CD4-positive, alpha-beta T cell treated with Interleukin-10 for 1 hour (primary cell): ENCODE measurements around the gene KRT73.

ENCODE experiments used
- DNase-seq: peaks from one replicate; pipeline ENCODE4 v3.0.0-alpha.2; 2020

The KRT73 gene

DNA sequence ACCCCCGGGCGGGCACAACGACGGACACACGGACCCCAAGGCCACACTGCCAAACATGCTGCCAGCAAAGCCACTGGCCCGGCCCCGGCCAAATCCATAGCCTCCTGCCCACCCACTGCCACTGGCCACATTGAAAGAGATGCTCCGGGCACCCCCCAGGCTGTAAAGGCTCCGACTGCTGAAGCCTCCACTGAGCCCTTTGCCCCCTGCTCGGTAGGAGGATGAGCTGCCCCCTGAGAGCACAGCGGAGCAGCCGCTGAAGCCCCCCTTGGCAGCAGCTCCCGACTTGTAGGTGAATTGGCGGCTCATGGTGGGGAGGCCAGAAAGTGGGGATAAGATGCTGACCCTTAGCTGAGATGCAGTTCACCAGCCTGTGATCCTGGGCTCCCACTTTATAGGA lies at the start of gene KRT73:
Gene KRT73, minus strand, starts transcription at position 344 of the 400 bp plus-strand sequence. Its CDS starts 35 bp downstream, at position 309.
- no peak for DNase-seq

DNA sequence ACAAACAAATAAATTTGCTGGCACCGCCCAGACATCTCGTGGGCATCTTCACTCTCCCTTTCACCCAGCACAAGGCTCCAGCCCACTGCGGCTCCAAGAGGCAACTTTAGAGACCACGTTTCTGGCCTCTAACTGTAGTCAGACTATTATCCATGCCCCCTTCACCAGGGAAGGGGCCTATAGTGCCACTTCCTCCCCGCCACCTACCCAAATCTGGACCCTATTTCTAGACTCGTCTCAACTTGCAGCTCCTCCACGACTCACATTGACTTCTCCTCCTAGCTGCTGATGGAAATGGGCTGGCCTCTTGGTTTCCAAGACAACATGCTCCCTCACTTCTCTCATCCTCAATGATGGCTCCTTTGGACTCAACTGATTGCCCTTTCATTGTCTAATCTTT lies 49.6 kb upstream of the KRT73 start:
- no peak for DNase-seq

DNA sequence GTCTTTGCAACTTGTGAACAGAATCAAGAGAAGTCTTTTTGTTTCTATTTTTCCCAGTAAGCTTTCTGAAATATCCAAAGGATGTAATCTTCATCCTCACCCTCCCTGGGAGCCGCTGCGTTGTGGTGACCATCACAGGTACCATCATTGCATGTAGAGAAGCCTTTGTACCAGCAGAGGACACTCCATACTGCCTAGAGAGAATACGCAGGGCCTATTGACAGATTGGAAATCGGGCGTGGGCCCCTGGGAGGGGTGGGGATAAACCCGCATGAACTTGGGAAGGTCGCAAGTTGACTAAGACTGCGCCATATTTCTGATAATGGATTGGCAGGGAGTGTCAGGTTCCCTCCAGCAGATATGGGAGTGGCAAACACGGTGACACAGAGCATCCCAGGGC lies 49.1 kb upstream of the KRT73 start:
- DNase-seq = no peak

DNA sequence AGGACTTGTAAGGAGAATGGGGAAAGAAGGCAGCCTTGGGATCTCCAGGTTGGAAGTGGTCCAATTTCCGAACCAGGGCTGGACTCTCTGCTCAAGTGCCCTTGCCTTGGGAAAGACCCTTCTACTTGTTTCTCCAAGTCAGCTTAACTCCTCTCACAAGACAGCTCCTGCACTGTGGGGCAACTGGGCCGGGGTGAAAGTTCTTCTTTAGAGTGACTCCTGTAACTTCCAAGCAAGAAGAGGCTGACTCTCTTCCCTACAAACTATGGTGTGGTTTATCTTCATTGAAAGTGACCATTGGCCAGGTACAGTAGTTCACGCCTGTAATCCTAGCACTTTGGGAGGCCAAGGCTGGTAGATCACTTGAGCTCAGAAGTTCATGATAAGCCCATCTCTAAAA lies 48.1 kb upstream of the KRT73 start:
- no peak for DNase-seq

DNA sequence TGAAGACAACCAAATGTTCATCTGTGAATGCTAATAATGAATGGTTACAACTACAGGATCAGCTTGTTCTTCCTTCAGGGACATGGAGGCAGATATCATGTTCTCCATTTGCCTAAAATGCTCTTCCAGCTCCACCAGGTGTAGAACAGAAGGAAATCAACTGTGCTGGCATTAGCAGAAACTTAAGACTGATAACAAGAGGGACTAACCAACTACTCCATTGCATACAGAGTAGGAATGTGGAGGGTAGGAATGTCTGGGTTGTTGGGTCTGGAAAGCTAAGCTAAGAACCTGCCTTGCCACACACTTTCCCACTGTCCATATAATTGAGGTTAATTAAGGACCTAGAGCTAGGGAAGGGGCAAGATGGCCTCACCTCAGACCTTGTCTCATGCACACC lies 45.1 kb upstream of the KRT73 start:
- DNase-seq = no peak

DNA sequence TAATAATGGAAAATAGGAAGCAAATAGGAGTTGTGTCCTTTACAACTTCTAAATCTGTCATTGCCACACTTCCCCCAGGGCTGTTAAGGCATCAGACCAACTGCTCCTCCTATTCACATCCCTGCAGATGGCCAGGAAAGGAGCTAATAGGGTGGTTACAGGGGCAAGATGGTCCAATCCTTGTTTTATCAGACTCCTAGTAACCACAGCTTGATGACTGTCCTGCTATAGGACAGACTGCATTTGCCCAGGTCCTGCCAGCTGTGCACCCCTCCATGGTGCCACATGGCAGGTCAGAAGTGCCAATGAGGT lies 44.5 kb upstream of the KRT73 start:
- DNase-seq = no peak

DNA sequence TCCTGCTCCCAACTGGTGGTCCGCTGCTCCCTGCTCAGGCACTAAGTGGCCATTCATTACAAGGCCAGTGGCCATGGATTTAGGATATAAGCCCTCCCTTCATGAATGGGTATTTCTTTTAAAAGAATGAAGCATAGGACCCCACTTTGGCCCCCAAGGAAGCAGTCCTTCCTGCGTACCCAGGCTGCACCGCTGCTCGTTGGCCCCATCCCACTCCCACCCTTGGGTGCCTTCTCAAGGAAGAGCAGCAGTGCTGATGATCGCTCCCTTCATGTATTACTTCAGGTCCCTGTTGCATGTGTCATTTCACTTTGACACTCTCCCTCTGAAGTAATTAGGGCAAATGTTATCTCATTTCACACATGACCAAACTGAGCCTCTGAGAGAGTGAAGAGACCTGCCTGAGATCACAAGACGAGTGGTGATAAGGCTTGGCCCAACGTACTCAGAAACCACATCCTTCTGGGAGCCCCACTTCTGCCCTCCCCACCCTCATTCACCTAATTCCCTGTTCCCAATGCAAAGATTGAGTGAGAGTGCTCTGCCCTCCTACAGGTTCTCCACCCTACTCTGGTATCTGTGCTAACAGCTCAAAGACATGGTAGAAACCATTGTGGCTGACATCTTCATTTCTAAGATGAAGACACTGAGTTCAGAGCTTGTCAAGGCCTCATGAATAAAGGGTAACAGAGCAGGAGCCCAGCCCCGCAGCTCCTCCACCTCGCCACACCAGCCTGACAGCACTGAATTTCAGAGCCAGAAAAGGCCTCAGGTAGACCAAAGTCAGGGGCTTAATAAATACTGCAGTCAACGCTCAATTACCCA lies 43.9 kb upstream of the KRT73 start:
- no peak for DNase-seq

DNA sequence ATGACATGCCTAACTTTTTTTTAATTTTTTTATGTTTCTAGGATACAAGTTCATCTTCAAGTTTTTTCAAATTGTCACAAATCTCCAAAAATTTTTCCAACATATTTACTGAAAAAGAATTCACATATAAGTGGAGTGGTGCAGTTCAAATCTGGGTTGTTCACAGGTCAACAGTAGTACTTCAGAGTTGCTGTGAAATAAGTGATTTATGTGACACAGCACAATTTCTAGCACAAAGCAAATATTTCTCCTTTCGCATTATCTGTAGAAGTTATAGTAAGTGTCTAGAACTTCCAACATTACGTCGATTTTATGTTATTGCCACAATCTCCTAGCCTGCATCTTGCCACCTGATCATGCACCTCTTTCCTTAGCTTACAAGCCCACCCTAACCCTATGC lies 43.3 kb upstream of the KRT73 start:
- no peak for DNase-seq

DNA sequence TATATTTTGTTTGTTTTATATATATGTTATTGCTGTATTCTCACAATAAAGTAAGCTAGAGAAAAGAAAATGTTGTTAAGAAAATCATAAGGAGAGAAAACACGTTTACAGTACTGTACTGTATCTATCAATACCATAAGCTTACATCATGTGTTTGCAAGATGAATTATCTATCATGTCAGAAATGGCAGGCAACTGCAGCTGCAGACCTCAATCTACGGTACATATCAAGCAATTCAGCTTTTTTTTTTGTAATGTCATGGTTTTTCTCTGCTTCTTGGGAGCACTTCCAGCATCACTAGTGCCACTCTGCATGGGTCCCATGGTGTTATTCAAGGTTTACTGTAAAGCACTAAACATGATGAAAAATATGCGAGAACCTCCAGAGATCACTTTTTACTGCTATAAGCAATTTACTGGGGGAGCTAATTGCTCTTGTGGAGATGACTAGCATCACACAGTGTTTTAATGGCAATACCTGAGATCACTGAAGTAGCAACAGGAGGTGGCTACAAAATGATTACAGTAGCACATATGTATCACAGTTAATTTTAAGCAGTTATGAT lies 42.7 kb upstream of the KRT73 start:
- no peak for DNase-seq

DNA sequence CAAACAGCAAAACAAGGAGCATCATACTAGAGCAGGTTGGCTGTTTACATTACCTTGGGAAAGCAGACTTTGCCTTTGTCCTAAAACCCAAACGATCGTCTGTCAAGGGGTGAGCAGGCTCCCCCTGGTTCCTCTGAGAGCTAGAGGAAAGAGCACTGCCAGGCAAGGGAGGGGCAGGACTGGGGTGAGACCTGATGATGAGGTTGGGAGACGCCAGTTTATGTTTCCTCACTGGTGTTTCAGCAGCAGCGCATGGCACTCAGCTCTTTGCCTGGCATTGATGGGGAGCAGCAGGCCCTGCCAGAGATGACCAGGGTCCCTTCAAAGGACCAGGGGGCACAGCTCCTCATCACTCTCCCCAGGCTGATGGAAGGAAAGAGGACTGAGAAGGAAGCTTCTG lies 41.6 kb upstream of the KRT73 start:
- no peak for DNase-seq

DNA sequence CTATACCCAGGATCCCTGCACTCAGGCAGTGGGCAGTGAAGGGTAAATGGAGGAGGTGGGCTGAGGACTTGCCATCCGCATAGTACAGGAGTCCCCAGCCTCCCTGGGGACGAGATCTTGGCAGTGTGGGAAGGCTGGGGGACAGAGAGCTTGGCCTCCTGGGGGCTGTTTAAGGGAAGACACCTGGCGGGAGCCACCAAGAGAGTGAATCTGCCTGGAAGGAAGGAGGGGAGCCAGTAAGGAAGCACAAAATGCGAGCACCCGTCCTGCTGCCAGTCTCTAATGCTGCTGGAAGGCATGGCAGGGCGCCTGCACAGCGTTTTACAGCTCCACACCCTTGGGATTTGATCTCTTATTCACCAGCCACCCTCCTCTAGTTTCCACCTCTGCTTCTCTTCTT lies 41.0 kb upstream of the KRT73 start:
- no peak for DNase-seq

DNA sequence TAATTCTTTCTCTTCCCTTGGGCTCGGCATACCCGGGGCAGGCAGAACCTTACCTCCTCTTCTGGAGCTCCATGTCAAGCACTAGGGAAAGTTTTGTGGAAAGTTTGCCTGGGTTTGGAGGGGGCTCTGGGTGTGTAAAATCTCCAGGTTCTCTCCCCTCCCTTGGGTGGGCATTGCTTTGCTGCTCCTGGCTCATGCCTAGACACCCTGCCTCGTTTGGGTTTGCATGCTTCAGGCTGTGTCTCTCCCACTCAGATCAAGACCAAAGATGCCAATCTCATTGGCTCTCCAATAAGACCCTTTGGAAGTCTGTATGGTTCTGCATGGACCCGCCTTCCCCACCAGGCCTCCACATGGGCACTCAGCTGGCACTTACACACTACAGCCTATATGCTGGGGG lies 39.8 kb upstream of the KRT73 start:
- DNase-seq = no peak

DNA sequence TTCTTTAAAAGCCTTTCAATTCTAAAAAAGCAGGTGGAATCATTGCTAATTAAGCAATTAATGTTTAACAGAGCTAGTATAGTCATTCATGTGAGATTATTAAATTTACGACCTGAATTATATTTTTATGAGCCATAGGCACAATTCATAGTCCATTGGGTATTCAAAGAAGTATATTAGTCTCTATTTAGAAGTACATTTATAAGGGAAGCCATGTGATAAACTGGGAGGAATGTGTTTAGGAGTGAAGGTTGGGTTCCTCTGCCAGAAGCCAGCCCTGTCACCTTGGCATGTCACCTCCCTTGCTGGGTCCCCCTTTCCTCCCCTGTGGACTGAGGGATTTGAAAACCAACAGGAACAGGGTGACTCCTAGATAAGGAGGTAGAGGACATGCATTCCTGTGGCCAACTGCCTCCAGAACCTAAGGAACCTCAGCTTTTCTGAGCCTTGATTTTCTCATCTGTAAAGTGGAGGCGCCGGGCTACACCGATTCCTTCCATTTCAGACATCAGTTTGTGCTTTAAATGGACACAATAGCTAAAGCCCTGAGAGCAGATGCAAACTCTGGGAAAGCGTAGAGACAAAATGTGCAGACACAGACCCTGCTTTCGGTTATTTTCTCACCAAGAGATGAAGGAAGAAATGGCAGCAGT lies 39.0 kb upstream of the KRT73 start:
- no peak for DNase-seq

DNA sequence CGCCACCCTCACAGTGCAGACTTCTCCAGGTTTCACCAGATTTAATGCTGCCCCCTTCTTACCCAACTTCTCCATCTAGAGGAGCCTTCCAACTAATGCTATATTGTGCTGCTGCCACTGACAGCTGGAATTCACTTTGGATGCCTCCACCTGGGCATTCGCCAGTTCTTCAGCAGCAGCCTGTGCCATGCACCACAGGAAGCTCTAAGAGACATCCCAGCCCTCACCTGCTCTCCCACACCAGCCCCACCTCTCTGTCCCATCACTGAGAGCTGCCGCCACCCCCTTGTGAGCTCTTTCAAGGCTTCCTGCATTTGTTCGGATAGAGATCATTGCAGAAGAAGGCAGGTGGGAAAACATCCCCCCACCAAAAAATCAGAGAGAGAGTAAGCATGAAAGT lies 38.3 kb upstream of the KRT73 start:
- DNase-seq = no peak

DNA sequence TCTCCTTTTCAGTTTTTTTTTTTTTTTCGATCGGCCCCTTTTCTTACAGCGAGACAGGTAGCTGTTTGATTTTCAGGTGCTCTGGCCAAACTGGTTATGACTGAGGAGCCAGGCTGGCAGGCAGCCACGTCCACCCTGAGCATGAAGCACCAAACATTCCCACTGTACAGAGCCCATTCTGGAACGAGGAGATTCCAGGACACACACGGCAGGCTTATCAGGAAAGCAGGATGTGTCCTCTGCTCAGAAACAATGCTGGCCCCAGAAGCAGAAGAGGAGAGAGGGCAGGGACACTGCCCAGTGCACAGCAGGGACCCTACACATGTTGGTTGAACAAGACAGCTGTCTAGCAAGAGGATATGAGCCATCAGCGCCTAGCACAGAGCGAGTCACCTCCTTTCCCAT lies 37.4 kb upstream of the KRT73 start:
- no peak for DNase-seq

DNA sequence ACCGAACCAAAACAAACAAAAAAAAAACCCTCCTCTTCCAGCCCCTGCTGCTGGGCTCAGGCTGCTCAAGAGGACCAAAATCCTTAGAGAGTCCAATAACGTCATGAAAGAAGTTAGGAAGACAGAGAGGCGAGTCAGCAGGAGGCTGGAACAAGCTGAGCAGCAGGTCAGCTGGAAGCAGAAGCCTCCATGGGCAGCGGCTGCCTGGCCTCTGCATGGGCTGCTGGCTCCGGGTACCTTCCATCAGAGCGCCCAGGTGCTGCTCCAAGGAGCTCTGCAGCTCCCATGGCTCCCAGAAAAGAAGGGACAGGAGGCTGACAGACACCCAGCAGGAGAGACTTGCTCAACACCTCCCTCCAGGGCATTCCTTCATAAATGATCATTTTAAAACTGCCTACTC lies 36.9 kb upstream of the KRT73 start:
- DNase-seq = no peak

DNA sequence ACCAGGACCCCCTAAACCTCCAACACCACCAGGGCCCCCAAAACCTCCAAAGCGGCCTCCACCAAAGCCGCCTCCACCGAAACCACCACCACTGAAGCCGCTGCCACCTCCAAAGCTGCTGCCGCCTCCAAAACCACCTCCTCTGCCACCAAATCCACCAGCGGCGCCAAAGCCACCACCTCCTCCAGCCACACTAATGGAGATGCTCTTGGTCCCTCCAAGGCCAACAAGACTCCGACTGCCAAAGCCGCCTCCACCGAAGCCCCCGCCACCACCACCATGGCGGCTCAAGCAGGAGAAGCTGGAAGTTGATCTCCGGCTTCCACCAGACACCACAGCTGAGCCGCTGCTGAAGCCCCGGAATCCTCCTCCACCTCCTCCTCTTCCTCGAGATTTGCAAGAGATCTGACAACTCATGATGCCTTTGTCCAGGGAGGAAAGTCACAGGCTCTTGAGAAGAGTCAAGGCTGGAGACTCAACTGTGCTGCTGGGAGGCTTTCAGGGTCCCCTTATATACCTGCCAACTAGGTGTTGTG lies 33.4 kb upstream of the KRT73 start, which contains the start of gene KRT2:
Gene KRT2, minus strand, starts transcription at position 486 of the 536 bp plus-strand sequence. Its CDS starts 69 bp downstream, at position 417.
- no peak for DNase-seq

DNA sequence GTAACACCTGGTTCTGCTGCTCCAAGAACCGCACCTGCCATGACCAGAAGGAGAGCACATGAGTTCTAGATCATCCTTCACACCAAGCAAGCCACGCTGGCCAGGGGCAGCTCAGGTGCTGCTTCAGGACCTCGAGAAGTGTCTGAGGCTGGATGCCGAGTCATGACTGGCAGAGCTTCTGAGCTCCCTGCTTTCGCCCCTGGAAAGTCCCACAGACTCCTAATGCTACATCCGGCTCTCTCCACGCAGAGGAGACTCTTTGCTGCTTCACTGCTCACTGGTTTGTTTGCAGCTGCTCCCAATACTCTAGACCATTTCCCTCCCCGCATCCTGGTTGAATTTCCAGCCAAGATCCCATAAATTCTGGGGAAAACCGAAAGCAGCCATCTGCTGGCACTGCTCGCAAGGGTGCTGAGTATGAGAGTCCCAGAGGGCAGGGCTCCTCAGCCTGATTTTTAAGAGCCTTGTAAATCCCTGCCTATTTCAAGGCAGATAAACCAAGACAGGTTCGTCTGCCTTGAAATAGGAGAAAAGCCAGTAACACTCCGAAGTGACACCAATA lies 32.2 kb upstream of the KRT73 start:
- DNase-seq = no peak

DNA sequence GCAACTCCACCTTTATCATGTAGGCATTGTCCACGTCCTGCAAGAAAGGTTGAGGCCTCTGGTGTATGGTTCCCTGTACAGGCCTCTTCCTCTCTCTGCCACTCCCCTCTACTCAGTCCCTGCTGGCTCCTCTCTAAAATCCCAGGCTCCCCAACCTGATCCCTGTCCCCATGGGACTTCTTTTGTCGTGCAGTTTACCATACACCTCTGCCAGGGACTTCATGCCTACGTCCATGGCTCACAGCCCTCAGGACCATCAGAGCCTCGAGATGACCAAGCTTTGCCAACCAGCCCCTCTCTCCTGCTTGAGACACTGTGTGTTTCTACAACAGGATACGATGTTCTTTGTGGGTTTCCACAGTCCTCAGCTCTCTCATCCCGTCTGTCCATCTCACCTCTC lies 30.7 kb upstream of the KRT73 start:
- no peak for DNase-seq

DNA sequence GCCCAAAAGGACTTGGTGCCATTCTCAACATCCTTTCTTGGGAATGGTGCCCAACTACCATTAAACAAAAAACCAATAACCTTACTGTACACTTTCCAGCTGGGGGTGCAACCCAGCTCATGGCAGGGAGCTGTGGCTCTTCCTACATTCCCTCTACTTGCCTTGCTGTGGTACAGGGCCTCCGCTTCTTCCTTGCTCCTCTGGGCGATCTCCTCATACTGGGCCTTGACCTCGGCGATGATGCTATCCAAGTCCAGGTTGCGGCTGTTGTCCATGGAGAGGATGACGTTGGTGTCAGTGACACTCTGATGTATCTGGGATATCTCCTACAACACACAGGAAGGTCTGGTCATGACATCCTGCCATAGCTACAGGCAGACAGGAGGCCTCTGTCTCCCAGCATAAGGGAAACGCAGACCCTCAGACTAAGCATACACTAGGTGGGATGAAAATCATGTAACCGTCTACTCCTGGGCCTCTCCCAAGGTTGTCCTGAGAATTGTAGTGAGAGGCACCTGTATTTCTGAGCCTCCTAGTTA lies 29.7 kb upstream of the KRT73 start:
- DNase-seq = no peak

DNA sequence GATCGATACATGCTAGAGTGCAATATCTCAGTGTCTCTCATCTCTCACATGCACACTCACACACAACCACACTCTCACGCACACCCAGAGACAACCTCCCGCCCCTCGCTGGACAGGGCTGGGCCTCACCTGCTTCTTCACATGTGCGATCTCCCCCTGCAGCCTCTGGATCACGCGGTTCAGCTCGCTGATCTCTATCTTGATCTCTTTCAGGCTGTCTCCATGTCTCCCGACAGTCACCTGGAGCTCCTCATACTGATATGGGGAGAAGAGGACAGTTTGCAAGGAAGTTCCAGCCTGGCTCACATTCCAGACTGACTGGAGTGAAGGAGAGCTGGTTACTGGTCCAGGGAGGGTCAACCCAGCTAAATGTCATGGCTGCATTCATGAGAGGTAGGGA lies 29.2 kb upstream of the KRT73 start:
- DNase-seq = no peak

DNA sequence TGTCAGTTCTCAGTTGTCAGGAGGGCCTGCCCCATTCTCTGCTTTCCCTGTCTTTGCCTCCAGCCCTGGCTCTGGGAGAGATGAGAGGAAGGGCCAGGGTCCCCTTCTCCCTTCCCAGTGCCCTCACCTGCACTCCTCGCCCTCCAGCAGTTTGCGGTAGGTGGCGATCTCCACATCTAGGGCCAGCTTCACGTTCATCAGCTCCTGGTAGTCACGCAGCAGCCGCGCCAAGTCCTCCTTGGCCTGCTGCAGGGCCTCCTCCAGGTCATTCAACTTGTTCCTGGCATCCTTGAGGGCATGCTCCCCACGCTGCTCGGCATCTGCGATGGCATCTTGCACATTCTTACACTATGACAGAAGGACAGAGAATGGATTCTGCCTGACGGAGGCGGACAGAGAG lies 28.3 kb upstream of the KRT73 start:
- no peak for DNase-seq

DNA sequence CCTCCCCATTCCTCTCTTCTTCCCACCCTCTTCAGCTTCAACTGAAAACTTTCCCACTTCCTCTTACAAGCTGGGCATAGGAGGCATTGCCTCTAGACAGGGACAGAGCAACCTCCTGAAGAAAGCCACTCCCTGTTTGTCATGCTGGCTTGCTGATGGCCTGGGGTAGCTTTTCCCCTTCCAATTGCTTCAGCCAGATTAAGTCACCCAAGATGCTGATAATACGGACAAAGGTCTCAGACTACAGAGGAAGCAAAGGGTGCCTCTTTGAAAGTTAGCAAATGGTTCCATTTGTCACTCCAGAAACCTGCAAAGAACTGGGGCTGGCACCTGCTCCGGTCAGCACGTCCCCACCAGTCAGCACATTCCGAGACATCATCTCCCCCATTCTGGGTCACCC lies 27.6 kb upstream of the KRT73 start:
- no peak for DNase-seq
